Caco-2 (cell line): ENCODE results near the gene CERT1. TPM values are rescaled to one million over a fixed set of nuclear protein-coding genes. Genes with fewer than 3 reads are reported as not detected.

Source experiments
- BruUV-seq: library from RNA; stranded (reverse); fragments of 400-500 nt; replicated peaks from 2 replicates; lab custom pipeline; 2021; lab: Mats Ljungman, UMichigan
- CTCF ChIA-PET: fragments of 300-600 bp; sonication (Branson Sonifier 250); formaldehyde crosslinking; loops from one replicate; lab custom pipeline; 2022; ENCODE audit warnings: antibody characterized with exemption; lab: Charles Lee
- POLR2A ChIA-PET: fragments of 300-600 bp; sonication (Branson Sonifier 250); formaldehyde crosslinking; loops from one replicate; lab custom pipeline; 2022; ENCODE audit warnings: antibody characterized with exemption; lab: Charles Lee
- DNase-seq, 2 experiments: peaks; one replicate each; pipeline versions ENCODE4 v3.0.0 to v3.0.0-alpha.2; 2020 to 2022
- H3K27me3 ChIP-seq: replicated peaks from 2 replicates; pipeline ENCODE4 v1.6.0; 2011; ENCODE audit warnings: low read length; ENCODE audit not compliant: control insufficient read depth, insufficient read depth
- H3K36me3 ChIP-seq: 2 replicates; pipeline ENCODE4 v1.5.1; 2011; ENCODE audit warnings: low read length; ENCODE audit not compliant: control insufficient read depth, insufficient read depth
- H3K4me1 ChIP-seq: fragments of 250-450 bp; sonication (Bioruptor Pico); 2 replicates; pipeline ENCODE4 v1.5.1; 2020; ENCODE audit warnings: mild to moderate bottlenecking
- H3K4me3 ChIP-seq: 2 replicates; pipeline ENCODE4 v1.5.1; 2011; ENCODE audit warnings: low read depth, mild to moderate bottlenecking, control low read depth, low read length
- H3K9me3 ChIP-seq: fragments of 250-450 bp; sonication (Bioruptor Pico); 2 replicates; pipeline ENCODE4 v1.5.1; 2020; ENCODE audit warnings: mild to moderate bottlenecking, moderate library complexity
- H3K27ac Mint-ChIP-seq: one replicate; pipeline ENCODE4 v1.8.0; 2022; ENCODE audit warnings: mixed read lengths; ENCODE audit not compliant: unreplicated experiment
- H3K27me3 Mint-ChIP-seq: one replicate; pipeline ENCODE4 v1.8.0; 2022; ENCODE audit warnings: mixed read lengths; ENCODE audit not compliant: insufficient read depth, unreplicated experiment
- H3K36me3 Mint-ChIP-seq: one replicate; pipeline ENCODE4 v1.8.0; 2022; ENCODE audit warnings: mild to moderate bottlenecking, mixed read lengths; ENCODE audit not compliant: insufficient read depth, unreplicated experiment
- H3K4me1 Mint-ChIP-seq: one replicate; pipeline ENCODE4 v1.8.0; 2022; ENCODE audit warnings: low read depth, mixed read lengths; ENCODE audit not compliant: unreplicated experiment
- H3K4me3 Mint-ChIP-seq: one replicate; pipeline ENCODE4 v1.8.0; 2022; ENCODE audit warnings: mild to moderate bottlenecking, moderate library complexity, mixed read lengths; ENCODE audit not compliant: unreplicated experiment
- H3K9me3 Mint-ChIP-seq: one replicate; pipeline ENCODE4 v1.8.0; 2022; ENCODE audit warnings: mixed read lengths; ENCODE audit not compliant: unreplicated experiment
- intact Hi-C: fragments of 100-400 bp; cut with micrococcal nuclease; formaldehyde crosslinking; loops from one replicate; pipeline ENCODE4 v1.10.0; 2022; ENCODE audit not compliant: unreplicated experiment
- total RNA-seq: library from RNA; stranded (reverse); gene quantifications from 2 replicates; pipeline ENCODE4 v1.2.3, GENCODE V29; 2022
- TF ChIP-seq, protein P1 (sequence below), 2 experiments: fragments of 200-600 bp in 1 of 2; IDR thresholded peaks; 1 replicate in 1 of 2; 2 replicates in 1 of 2; pipeline versions ENCODE4 v1.5.1 to v1.8.0; 2011 to 2022; ENCODE audit warnings: antibody characterized with exemption in 1 of 2, control low read depth in 1 of 2, inconsistent platforms in 1 of 2, low read depth in 1 of 2, low read length in 1 of 2, mild to moderate bottlenecking in 1 of 2, moderate library complexity in 1 of 2; ENCODE audit not compliant: insufficient read depth in 1 of 2, severe bottlenecking in 1 of 2, unreplicated experiment in 1 of 2

CERT1 gene
- total RNA-seq, 1 experiment from 2014 or later = 44.3 TPM

DNA sequence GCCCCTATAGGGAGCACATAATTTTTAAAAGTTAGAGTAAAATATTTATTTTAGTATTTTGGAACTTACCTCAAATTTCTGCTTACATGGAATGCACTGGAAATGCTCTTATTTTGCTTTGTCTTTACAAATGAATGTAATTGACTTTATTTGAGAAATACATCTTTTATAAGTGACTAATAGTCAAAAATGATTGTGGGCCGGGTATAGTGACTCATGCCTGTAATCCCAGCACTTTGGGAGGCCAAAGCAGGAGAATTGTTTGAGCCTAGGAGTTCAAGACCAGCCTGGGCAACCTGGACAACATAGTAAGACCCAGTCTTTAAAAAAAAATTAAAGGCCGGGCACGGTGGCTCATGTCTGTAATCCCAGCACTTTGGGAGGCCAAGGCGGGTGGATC lies 168.6 kb downstream of the CERT1 start:
- CTCF ChIA-PET = no interaction called here

DNA sequence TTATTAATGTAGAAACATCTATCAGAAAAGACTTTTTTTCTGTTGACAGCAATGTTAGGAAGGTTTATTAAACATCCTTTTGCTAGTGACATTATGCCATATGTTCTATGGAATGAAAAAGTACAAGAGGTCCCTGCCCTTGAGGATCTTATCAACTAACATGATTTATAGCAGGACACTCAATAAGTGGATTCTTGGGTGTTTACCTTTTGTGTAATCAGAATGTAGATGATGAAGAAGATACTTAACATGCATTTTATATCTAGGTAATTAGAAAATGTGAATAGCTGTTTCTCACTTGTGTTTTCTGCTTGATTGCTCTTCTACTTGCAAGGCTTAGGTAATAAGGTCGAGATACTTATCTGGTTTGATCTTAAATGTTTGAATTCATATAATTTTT lies 169.5 kb downstream of the CERT1 start:
- intact Hi-C loops = no loop called here
- Mint-ChIP-seq H3K9me3 (no peaks in the 10 kb centered on the region), H3K27me3 (no peaks in the 10 kb centered on the region), H3K27ac (no peak overlapping the region), H3K36me3 (peaks cover 72% of the 10 kb centered on the region), H3K4me1 (peaks cover 11% of the 10 kb centered on the region), H3K4me3 (no peak overlapping the region)
- no TSS peak for BruUV-seq
- no peaks in the 10 kb centered on the region for H3K27me3 ChIP-seq
- DNase-seq = no peak
- no peaks in the 10 kb centered on the region for H3K9me3 ChIP-seq
- ChIA-PET POLR2A (no interaction called here), CTCF (no interaction called here)
- H3K4me1 ChIP-seq = peaks cover 19% of the 10 kb centered on the region
- no peak overlapping the region for H3K4me3 ChIP-seq
- TF ChIP-seq, protein P1, sequence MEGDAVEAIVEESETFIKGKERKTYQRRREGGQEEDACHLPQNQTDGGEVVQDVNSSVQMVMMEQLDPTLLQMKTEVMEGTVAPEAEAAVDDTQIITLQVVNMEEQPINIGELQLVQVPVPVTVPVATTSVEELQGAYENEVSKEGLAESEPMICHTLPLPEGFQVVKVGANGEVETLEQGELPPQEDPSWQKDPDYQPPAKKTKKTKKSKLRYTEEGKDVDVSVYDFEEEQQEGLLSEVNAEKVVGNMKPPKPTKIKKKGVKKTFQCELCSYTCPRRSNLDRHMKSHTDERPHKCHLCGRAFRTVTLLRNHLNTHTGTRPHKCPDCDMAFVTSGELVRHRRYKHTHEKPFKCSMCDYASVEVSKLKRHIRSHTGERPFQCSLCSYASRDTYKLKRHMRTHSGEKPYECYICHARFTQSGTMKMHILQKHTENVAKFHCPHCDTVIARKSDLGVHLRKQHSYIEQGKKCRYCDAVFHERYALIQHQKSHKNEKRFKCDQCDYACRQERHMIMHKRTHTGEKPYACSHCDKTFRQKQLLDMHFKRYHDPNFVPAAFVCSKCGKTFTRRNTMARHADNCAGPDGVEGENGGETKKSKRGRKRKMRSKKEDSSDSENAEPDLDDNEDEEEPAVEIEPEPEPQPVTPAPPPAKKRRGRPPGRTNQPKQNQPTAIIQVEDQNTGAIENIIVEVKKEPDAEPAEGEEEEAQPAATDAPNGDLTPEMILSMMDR (IDR thresholded peaks at IDR 0.05; ENCODE audit: insufficient read depth in 1 of 2, low read depth in 1 of 2, low read length in 1 of 2, severe bottlenecking in 1 of 2, unreplicated experiment in 1 of 2) = no peak
- no peaks in the 10 kb centered on the region; the same call in none of the 2 replicates for H3K36me3 ChIP-seq

More for the DNA sequence above, 168.6 kb downstream of the CERT1 start:
- TF ChIP-seq, protein P1 (IDR thresholded peaks at IDR 0.05; ENCODE audit: insufficient read depth in 1 of 2, low read depth in 1 of 2, low read length in 1 of 2, severe bottlenecking in 1 of 2, unreplicated experiment in 1 of 2) = no peak
- H3K36me3 Mint-ChIP-seq = peaks cover 80% of the 10 kb centered on the region
- peaks cover 11% of the 10 kb centered on the region for H3K4me1 Mint-ChIP-seq
- Histone ChIP-seq H3K4me3 (no peak overlapping the region), H3K36me3 (no peaks in the 10 kb centered on the region; the same call in none of the 2 replicates), H3K4me1 (peaks cover 19% of the 10 kb centered on the region), H3K27me3 (no peaks in the 10 kb centered on the region), H3K9me3 (no peaks in the 10 kb centered on the region)
- intact Hi-C loops = no loop called here
- H3K27me3 Mint-ChIP-seq = no peaks in the 10 kb centered on the region
- no peaks in the 10 kb centered on the region for H3K9me3 Mint-ChIP-seq
- no peak overlapping the region for H3K27ac Mint-ChIP-seq
- POLR2A ChIA-PET = no interaction called here
- BruUV-seq = no TSS peak
- H3K4me3 Mint-ChIP-seq = no peak overlapping the region
- DNase-seq = no peak

DNA sequence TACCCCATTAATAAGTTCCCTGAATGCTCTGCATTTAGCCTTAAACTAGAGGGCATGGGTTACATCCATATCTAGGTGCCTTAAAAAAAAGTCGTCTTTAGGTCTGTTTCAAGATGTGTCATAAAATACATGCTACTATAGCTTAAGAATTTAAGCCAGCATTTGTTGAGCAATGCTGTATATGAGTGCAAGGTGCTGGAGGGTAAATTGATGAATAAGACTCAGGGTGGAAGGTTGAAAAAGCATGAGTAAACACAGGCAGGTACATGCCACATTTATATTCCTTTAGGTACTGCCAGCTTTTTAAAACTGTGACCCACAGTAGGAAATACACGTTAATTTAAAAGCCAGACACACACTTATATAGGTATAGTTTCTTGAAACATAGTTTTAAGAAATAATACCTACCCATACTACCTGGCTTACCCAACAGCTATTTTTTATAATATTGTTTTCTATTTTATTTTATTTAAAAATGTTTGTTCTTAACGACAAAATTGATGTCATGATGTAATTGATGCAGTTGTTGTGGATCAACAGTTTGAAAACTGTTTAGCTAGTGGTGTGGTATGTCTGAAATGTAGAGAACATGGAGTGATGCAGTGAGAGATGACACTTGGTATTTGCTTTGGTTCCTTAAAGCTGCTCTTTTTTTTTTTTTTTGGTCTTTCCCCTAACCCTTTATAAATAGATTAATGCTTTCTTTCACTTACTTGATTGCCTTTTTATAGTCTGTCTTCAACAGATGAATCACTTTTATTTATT lies 170.5 kb downstream of the CERT1 start:
- no peaks in the 10 kb centered on the region; the same call in none of the 2 replicates for H3K36me3 ChIP-seq
- TF ChIP-seq, protein P1 (IDR thresholded peaks at IDR 0.05; ENCODE audit: insufficient read depth in 1 of 2, low read depth in 1 of 2, low read length in 1 of 2, severe bottlenecking in 1 of 2, unreplicated experiment in 1 of 2) = no peak
- no peaks in the 10 kb centered on the region for H3K9me3 ChIP-seq
- peaks cover 11% of the 10 kb centered on the region for H3K4me1 Mint-ChIP-seq
- peak overlapping the region; percentile 56 for H3K4me3 Mint-ChIP-seq
- no peak for DNase-seq
- no peak overlapping the region for H3K4me3 ChIP-seq
- CTCF ChIA-PET = interaction anchor here (0.7 kb wide), 2 partner anchors 11 to 103 kb away, joined by 3 to 5 read pairs; no protein-coding TSS in a partner anchor
- POLR2A ChIA-PET = interaction anchor here (0.5 kb wide), 1 partner anchor 128 kb away, joined by 3 read pairs; no protein-coding TSS in a partner anchor
- no peaks in the 10 kb centered on the region for H3K9me3 Mint-ChIP-seq
- H3K27ac Mint-ChIP-seq = no peak overlapping the region
- H3K27me3 Mint-ChIP-seq = no peaks in the 10 kb centered on the region
- no TSS peak for BruUV-seq
- peaks cover 19% of the 10 kb centered on the region for H3K4me1 ChIP-seq
- intact Hi-C loops = no loop called here
- peaks cover 62% of the 10 kb centered on the region for H3K36me3 Mint-ChIP-seq
- H3K27me3 ChIP-seq = no peaks in the 10 kb centered on the region
